ELF-1 (cell line): ENCODE results near the gene HBQ1.
A peak's percentile ranks its signal among the peaks of the same experiment; 100 is the strongest.
"Not testable (repeated sequence)": the region's sequence is repeated elsewhere in the genome, so short reads cannot be mapped to it uniquely, and the experiment has no call there.

Source experiments
- DNase-seq: peaks from one replicate; pipeline ENCODE4 v3.0.0-alpha.2; 2016; ENCODE audit warnings: low read depth, low spot score

The HBQ1 gene

GRCh38 chr16:176006-176405 lies 4.3 kb upstream of the HBQ1 start:
- DNase-seq, result not testable (repeated sequence)

DNA sequence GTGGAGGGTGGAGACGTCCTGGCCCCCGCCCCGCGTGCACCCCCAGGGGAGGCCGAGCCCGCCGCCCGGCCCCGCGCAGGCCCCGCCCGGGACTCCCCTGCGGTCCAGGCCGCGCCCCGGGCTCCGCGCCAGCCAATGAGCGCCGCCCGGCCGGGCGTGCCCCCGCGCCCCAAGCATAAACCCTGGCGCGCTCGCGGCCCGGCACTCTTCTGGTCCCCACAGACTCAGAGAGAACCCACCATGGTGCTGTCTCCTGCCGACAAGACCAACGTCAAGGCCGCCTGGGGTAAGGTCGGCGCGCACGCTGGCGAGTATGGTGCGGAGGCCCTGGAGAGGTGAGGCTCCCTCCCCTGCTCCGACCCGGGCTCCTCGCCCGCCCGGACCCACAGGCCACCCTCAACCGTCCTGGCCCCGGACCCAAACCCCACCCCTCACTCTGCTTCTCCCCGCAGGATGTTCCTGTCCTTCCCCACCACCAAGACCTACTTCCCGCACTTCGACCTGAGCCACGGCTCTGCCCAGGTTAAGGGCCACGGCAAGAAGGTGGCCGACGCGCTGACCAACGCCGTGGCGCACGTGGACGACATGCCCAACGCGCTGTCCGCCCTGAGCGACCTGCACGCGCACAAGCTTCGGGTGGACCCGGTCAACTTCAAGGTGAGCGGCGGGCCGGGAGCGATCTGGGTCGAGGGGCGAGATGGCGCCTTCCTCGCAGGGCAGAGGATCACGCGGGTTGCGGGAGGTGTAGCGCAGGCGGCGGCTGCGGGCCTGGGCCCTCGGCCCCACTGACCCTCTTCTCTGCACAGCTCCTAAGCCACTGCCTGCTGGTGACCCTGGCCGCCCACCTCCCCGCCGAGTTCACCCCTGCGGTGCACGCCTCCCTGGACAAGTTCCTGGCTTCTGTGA lies 3.5 kb upstream of the HBQ1 start, which contains the start of gene HBA1:
TSS of gene HBA1 (plus strand) at position 204 of the 906 bp plus-strand sequence. CDS start at position 241, 37 bp downstream.
- not testable (repeated sequence) for DNase-seq

- DNase-seq, result no peak
Observed at GRCh38 chr16:177394-177822, 2.9 kb upstream of the HBQ1 start.

GRCh38 chr16:177981-178667 lies 2.1 kb upstream of the HBQ1 start:
- no peak for DNase-seq

GRCh38 chr16:178668-179015 lies 1.6 kb upstream of the HBQ1 start:
- DNase-seq, result no peak

DNA sequence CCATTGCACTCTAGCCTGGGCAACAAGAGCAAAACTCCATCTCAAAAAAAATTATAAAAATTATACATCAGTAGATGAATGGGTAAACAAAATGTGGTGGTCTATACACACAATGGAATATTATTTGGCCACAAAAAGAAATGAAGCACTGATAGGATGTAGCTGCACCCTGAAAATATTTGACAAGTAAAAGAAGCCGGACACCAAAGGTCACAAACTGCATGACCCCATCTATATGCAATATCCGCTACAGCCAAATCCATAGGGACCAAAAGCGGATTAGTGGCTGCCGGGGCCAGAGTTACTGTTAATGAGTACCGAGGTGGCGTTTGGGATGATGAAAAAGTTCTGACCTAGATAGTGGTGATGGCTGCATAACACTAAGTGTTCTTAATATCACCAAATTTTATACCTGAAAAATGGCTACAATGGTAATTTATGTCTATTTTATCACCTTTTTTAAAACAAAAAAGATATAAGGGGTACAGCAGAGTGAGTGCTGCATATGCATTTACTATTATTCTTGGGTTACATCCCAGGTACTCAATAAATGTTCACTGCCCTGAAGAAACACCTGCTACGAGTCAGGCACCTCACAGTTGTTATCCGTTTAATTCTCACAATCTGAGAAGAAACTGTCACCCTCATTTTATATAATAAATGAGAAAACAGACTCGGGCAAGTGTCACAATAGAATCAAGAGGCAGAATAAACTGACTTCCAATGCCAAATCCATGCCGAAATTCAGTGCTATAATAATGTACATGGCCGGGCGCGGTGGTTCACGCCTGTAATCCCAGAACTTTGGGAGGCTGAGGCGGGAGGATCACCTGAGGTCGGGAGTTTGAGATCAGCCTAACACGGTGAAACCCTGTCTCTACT lies 807 bp upstream of the HBQ1 start:
- no peak for DNase-seq

DNA sequence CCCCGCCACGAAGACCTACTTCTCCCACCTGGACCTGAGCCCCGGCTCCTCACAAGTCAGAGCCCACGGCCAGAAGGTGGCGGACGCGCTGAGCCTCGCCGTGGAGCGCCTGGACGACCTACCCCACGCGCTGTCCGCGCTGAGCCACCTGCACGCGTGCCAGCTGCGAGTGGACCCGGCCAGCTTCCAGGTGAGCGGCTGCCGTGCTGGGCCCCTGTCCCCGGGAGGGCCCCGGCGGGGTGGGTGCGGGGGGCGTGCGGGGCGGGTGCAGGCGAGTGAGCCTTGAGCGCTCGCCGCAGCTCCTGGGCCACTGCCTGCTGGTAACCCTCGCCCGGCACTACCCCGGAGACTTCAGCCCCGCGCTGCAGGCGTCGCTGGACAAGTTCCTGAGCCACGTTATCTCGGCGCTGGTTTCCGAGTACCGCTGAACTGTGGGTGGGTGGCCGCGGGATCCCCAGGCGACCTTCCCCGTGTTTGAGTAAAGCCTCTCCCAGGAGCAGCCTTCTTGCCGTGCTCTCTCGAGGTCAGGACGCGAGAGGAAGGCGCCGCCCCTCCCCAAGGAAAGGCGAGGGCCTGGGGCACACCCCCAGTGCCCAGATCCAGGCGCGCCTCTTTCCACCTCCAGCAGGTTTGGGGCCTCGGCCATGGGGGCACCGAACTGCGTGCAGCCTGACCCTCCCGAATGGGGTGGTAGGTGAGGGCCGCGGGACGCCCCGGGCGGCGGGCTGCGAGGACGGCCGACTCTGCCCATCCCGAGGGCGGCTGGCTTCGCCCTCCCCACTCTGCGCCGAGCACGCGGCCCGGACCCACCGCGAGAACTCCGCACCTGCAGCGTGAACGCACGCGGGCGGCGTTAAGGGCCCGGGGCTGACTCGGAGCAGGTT lies 664 bp downstream of the HBQ1 start:
- DNase-seq, result peak; percentile 90

GRCh38 chr16:181565-182021 lies 1.3 kb downstream of the HBQ1 start:
- DNase-seq, result no peak

- DNase-seq, result no peak
Observed at GRCh38 chr16:183005-183404, 2.7 kb downstream of the HBQ1 start.

DNA sequence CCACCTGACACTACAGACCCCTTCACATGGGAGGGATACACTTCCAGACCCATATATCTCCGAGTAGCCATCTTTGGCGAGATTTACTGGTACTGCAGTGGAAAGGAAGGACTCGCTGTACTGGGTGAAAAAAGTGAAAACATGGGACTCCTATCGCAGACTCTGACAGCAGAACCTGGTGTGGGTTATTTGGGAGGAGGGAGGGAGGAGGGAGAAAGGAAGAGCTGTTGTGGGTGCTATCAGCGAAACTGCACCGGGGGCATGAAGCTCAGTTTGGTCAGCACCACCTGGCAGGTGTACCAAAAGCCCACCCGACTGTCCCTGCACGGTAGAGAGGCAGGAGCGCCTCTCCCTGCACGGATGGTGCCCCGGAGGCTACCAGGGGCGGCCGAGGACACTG lies 5.0 kb downstream of the HBQ1 start:
- no peak for DNase-seq

- DNase-seq, result no peak
Observed at GRCh38 chr16:185691-186090, 5.4 kb downstream of the HBQ1 start.

- DNase-seq, result no peak
Observed at GRCh38 chr16:187330-187729, 7.1 kb downstream of the HBQ1 start.

GRCh38 chr16:188674-189073 lies 8.4 kb downstream of the HBQ1 start:
- DNase-seq, result no peak

- DNase-seq, result no peak
Observed at GRCh38 chr16:189604-190186, 9.4 kb downstream of the HBQ1 start.

GRCh38 chr16:191831-192230 lies 11.6 kb downstream of the HBQ1 start:
- no peak for DNase-seq

GRCh38 chr16:192686-193085 lies 12.4 kb downstream of the HBQ1 start:
- no peak for DNase-seq

DNA sequence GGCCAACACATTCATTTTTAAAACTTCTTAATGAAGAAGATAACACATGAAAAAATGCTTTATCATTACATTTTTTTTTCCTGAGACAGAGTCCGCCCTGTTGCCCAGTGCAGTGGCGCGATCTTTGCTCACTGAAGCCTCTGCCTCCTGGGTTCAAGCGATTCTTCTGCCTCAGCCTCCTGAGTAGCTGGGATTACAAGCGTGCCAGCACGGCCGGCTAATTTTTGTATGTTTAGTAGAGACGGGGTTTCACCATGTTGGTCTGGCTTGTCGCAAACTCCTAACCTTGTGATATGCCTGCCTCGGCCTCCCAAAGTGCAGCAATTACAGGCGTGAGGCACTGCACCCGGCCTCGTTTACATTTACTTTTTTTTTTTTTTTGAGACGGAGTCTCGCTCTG lies 13.2 kb downstream of the HBQ1 start:
- DNase-seq, result no peak

DNA sequence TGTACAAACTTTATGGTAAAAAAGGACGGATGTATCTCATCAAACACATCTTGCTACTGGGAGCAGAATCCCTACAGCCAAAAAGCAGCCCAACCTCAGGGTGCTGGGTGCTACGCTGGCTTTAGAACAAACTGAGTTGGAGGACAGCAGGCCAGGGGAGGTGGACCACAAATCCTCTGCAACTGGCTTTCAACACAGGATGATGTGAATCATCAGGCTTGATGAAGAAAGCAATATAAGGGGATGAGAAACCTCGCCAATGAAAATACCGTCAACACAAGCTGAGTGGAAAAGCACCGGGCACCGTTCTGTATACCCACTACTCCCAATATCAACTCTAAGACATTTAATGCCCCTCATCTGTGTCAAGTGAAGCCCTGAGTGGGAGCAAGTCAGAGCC lies 14.3 kb downstream of the HBQ1 start:
- DNase-seq, result no peak

DNA sequence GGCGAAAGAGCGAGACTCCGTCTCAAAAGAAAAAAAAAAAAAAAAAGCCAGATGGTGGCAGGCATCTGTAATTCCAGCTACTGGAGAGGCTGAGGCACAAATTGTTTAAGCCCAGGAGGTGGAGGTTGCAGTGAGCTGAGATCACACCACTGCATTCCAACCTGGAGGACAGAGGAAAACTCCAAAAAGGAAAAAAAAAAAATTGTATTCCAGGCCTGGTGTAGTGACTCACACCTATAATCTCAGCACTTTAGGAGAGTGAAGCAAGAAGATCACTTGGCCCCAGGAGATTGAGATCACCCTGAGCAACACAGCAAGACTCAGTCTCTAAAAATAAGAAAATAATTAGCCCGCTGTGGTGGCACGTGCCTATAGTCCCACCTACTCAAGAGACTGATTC lies 20.1 kb downstream of the HBQ1 start:
- peak; percentile 59 for DNase-seq

- DNase-seq, result peak; percentile 17
Observed at GRCh38 chr16:203246-203645, 23.0 kb downstream of the HBQ1 start.
